ENCODE data around the gene THRSP. TPM values are rescaled to one million over a fixed set of nuclear protein-coding genes. Genes with fewer than 3 reads are reported as not detected.

The THRSP gene
- total and polyA plus RNA-seq, 10 of the 15 experiments (the other 5 are each of a cell fraction or from before 2014, with no cell fraction given), result 0.18 TPM; not detected in 9

- BruUV-seq (replicated peaks), result no TSS peak
- Histone ChIP-seq H3K9ac (ENCODE audit: control insufficient read depth, insufficient read depth, low read length) (no peak overlapping the region), H2AFZ (ENCODE audit: control insufficient read depth, low read depth, low read length) (no peak overlapping the region), H4K20me1 (ENCODE audit: control insufficient read depth, insufficient read depth) (no peaks in the 10 kb centered on the region), H3K4me1 (ENCODE audit: control insufficient read depth, insufficient read depth, low read length) (no peaks in the 10 kb centered on the region), H3K27ac (ENCODE audit: control insufficient read depth, insufficient read depth) (no peak overlapping the region), H3K27me3 (replicated peaks in 1 of 2; ENCODE audit: control insufficient read depth in 2 of 2, insufficient read depth in 2 of 2, low read length in 1 of 2) (no peaks in the 10 kb centered on the region), H3K4me2 (ENCODE audit: control insufficient read depth, insufficient read depth) (no peak overlapping the region), H3K36me3 (ENCODE audit: control insufficient read depth in 2 of 2, insufficient read depth in 2 of 2, low read length in 1 of 2) (peaks cover 2 to 16% of the 10 kb centered on the region in 2 experiments; a peak in 3 of 4 replicates), H3K4me3 (no peak overlapping the region), H3K9me3 (replicated peaks; ENCODE audit: control insufficient read depth, insufficient read depth, low read length) (no peaks in the 10 kb centered on the region), H3K79me2 (ENCODE audit: control insufficient read depth, insufficient read depth, low read length) (no peaks in the 10 kb centered on the region)
- TF ChIP-seq KAT2A (conservative IDR thresholded peaks at IDR 0.05; ENCODE audit: control insufficient read depth, low read depth, low read length) (no peak), GABPA (IDR thresholded peaks at IDR 0.05; ENCODE audit: low read depth) (no peak), ELK1 (IDR thresholded peaks at IDR 0.05; ENCODE audit: low read depth, low read length) (no peak), EP300 (IDR thresholded peaks at IDR 0.05; ENCODE audit: borderline replicate concordance in 1 of 2, control insufficient read depth in 1 of 2, low read depth in 2 of 2, low read length in 2 of 2) (no peak), KDM1A (IDR thresholded peaks at IDR 0.05; ENCODE audit: borderline replicate concordance) (no peak), CHD4 (IDR thresholded peaks at IDR 0.05) (no peak), PRDM15 (CRISPR knock-in tag; IDR thresholded peaks at IDR 0.05) (no peak), TCF12 (IDR thresholded peaks at IDR 0.05; ENCODE audit: low read depth, low read length) (no peak), MXI1 (IDR thresholded peaks at IDR 0.05; ENCODE audit: low read depth, low read length) (no peak), LARP7 (IDR thresholded peaks at IDR 0.05) (no peak), PKNOX1 (IDR thresholded peaks at IDR 0.05) (no peak), REST (IDR thresholded peaks at IDR 0.05; ENCODE audit: low read depth, low read length) (no peak), USF2 (IDR thresholded peaks at IDR 0.05; ENCODE audit: borderline replicate concordance, low read depth, low read length) (no peak)
- CTCF ChIA-PET, result no interaction called here
- no peak for DNase-seq (ENCODE audit: low read depth, low spot score)
- in situ Hi-C loops (cut with MboI), result no loop called here
- POLR2A ChIA-PET, result no interaction called here
- no peak for ATAC-seq
- FAIRE-seq, result no peak
- WGBS (ENCODE audit: insufficient coverage, insufficient replicate concordance, low lambda C conversion rate, missing lambda C conversion rate), result 100% methylated on average over 2 of the region's 2 CpGs
- SMC1A ChIA-PET (ENCODE audit: uncharacterized antibody, unreplicated experiment), result no interaction called here
- intact Hi-C loops (cut with micrococcal nuclease; ENCODE audit: unreplicated experiment), result no loop called here
- RAD21 ChIA-PET (ENCODE audit: unreplicated experiment), result no interaction called here
Observed at GRCh38 chr11:78100676-78101472, 37.2 kb downstream of the THRSP start.

Measured in GM12878 (cell line).